Adipocyte (in vitro differentiated cells): ENCODE results near the gene NFS1.

Source experiments
- DNase-seq: peaks from one replicate; pipeline ENCODE4 v3.0.0-alpha.2; 2015; ENCODE audit warnings: low read depth
- H3K27me3 ChIP-seq: replicated peaks from 2 replicates; pipeline ENCODE4 v1.7.0; 2013; ENCODE audit warnings: mild to moderate bottlenecking, low read length, moderate library complexity; ENCODE audit not compliant: control insufficient read depth, insufficient read depth
- H3K36me3 ChIP-seq: 2 replicates; pipeline ENCODE4 v1.7.0; 2013; ENCODE audit warnings: low read length, mild to moderate bottlenecking, moderate library complexity; ENCODE audit not compliant: control insufficient read depth, insufficient read depth, severe bottlenecking
- H3K4me1 ChIP-seq: 2 replicates; pipeline ENCODE4 v1.7.0; 2013; ENCODE audit warnings: mild to moderate bottlenecking, low read length, moderate library complexity; ENCODE audit not compliant: control insufficient read depth, insufficient read depth
- H3K4me3 ChIP-seq: 2 replicates; pipeline ENCODE4 v1.7.0; 2013; ENCODE audit warnings: mild to moderate bottlenecking, low read length, moderate library complexity
- H3K9ac ChIP-seq: 2 replicates; pipeline ENCODE4 v1.7.0; 2013; ENCODE audit warnings: mild to moderate bottlenecking, low read length, moderate library complexity
- H3K9me3 ChIP-seq: 2 replicates; pipeline ENCODE4 v1.7.0; 2013; ENCODE audit warnings: mild to moderate bottlenecking, low read length, moderate library complexity; ENCODE audit not compliant: control insufficient read depth

Gene NFS1

GRCh38 chr20:35734777-35735649, 35.9 kb upstream of the NFS1 start:
- H3K36me3 ChIP-seq, result peaks cover 98% of the 10 kb centered on the region
- no peak overlapping the region for H3K4me3 ChIP-seq
- DNase-seq, result no peak
- peaks cover 69% of the 10 kb centered on the region for H3K4me1 ChIP-seq
- H3K27me3 ChIP-seq, result no peaks in the 10 kb centered on the region
- no peaks in the 10 kb centered on the region for H3K9me3 ChIP-seq
- peak overlapping the region; percentile 39 for H3K9ac ChIP-seq

- DNase-seq, result no peak
- H3K9ac ChIP-seq, result peak overlapping the region; percentile 10
- H3K4me3 ChIP-seq, result no peak overlapping the region
- H3K4me1 ChIP-seq, result peaks cover 70% of the 10 kb centered on the region
- H3K27me3 ChIP-seq, result no peaks in the 10 kb centered on the region
- peaks cover 98% of the 10 kb centered on the region for H3K36me3 ChIP-seq
- H3K9me3 ChIP-seq, result no peaks in the 10 kb centered on the region
Measured at GRCh38 chr20:35734374-35734773, 35.2 kb upstream of the NFS1 start.

- Histone ChIP-seq H3K27me3 (no peaks in the 10 kb centered on the region), H3K4me1 (peaks cover 59% of the 10 kb centered on the region), H3K9me3 (no peaks in the 10 kb centered on the region), H3K4me3 (no peak overlapping the region), H3K36me3 (peaks cover 99% of the 10 kb centered on the region), H3K9ac (no peak overlapping the region)
- no peak for DNase-seq
Measured at GRCh38 chr20:35732644-35732982, 33.5 kb upstream of the NFS1 start.

GRCh38 chr20:35731862-35732643, 32.9 kb upstream of the NFS1 start:
- Histone ChIP-seq H3K36me3 (peaks cover 98% of the 10 kb centered on the region), H3K9me3 (no peaks in the 10 kb centered on the region), H3K9ac (peak overlapping the region; percentile 63), H3K27me3 (no peaks in the 10 kb centered on the region), H3K4me3 (no peak overlapping the region), H3K4me1 (peaks cover 59% of the 10 kb centered on the region)
- DNase-seq, result no peak

GRCh38 chr20:35731469-35731788, 32.3 kb upstream of the NFS1 start:
- H3K27me3 ChIP-seq, result no peaks in the 10 kb centered on the region
- peak overlapping the region; percentile 63 for H3K9ac ChIP-seq
- H3K9me3 ChIP-seq, result no peaks in the 10 kb centered on the region
- peak overlapping the region; percentile 10 for H3K4me3 ChIP-seq
- peaks cover 99% of the 10 kb centered on the region for H3K36me3 ChIP-seq
- peaks cover 58% of the 10 kb centered on the region for H3K4me1 ChIP-seq
- no peak for DNase-seq

- no peaks in the 10 kb centered on the region for H3K27me3 ChIP-seq
- H3K36me3 ChIP-seq, result peaks cover 99% of the 10 kb centered on the region
- peaks cover 52% of the 10 kb centered on the region for H3K4me1 ChIP-seq
- H3K4me3 ChIP-seq, result peak overlapping the region; percentile 10
- H3K9me3 ChIP-seq, result no peaks in the 10 kb centered on the region
- no peak for DNase-seq
- peak overlapping the region; percentile 63 for H3K9ac ChIP-seq
Measured at GRCh38 chr20:35730583-35731468, 31.7 kb upstream of the NFS1 start.

GRCh38 chr20:35729836-35730582, 30.9 kb upstream of the NFS1 start:
- no peak for DNase-seq
- peak overlapping the region; percentile 10 for H3K4me3 ChIP-seq
- peaks cover 44% of the 10 kb centered on the region for H3K4me1 ChIP-seq
- no peaks in the 10 kb centered on the region for H3K9me3 ChIP-seq
- peak overlapping the region; percentile 63 for H3K9ac ChIP-seq
- H3K27me3 ChIP-seq, result no peaks in the 10 kb centered on the region
- H3K36me3 ChIP-seq, result peaks cover 98% of the 10 kb centered on the region

- H3K9ac ChIP-seq, result no peak overlapping the region
- H3K4me3 ChIP-seq, result no peak overlapping the region
- no peaks in the 10 kb centered on the region for H3K9me3 ChIP-seq
- peaks cover 37% of the 10 kb centered on the region for H3K4me1 ChIP-seq
- H3K36me3 ChIP-seq, result peaks cover 98% of the 10 kb centered on the region
- no peak for DNase-seq
- H3K27me3 ChIP-seq, result no peaks in the 10 kb centered on the region
Measured at GRCh38 chr20:35729283-35729807, 30.2 kb upstream of the NFS1 start.

GRCh38 chr20:35726842-35727711, 27.9 kb upstream of the NFS1 start:
- Histone ChIP-seq H3K4me1 (peaks cover 29% of the 10 kb centered on the region), H3K27me3 (no peaks in the 10 kb centered on the region), H3K9me3 (no peaks in the 10 kb centered on the region), H3K9ac (no peak overlapping the region), H3K4me3 (no peak overlapping the region), H3K36me3 (peaks cover 98% of the 10 kb centered on the region)
- no peak for DNase-seq
